ENCODE data around the gene DUOX2. TPM values are rescaled to one million over a fixed set of nuclear protein-coding genes. Genes with fewer than 3 reads are reported as not detected.

The DUOX2 gene
- total RNA-seq, 1 experiment from 2014 or later: 0.44 TPM

GRCh38 chr15:45143056-45143455 is 29.1 kb upstream of the DUOX2 start:
- H3K4me2 ChIP-seq (ENCODE audit: low read length): no peak overlapping the region
- H4K20me1 ChIP-seq (ENCODE audit: insufficient read depth): no peaks in the 10 kb centered on the region
- DNase-seq (ENCODE audit: low read depth, low spot score) (no peak), ATAC-seq (no peak)
- intact Hi-C loops (cut with micrococcal nuclease): no loop called here
- H3K9me2 ChIP-seq (ENCODE audit: insufficient read depth): no peaks in the 10 kb centered on the region
- H3K4me3 ChIP-seq (replicated peaks in 1 of 2; ENCODE audit: low read depth in 1 of 2, low read length in 2 of 2): no peak overlapping the region
- TF ChIP-seq JUND (IDR thresholded peaks at IDR 0.05) (no peak), FOSL1 (IDR thresholded peaks at IDR 0.05; ENCODE audit: low read depth) (no peak), POLR2AphosphoS5 (IDR thresholded peaks at IDR 0.05; ENCODE audit: low read depth, low read length) (no peak), EZH2phosphoT487 (IDR thresholded peaks at IDR 0.05; ENCODE audit: borderline replicate concordance) (no peak), POLR2A (IDR thresholded peaks at IDR 0.05; ENCODE audit: borderline replicate concordance, extremely low read depth, insufficient read depth, insufficient read length) (no peak), REST (IDR thresholded peaks at IDR 0.05; ENCODE audit: low read depth) (no peak), CEBPB (IDR thresholded peaks at IDR 0.05; ENCODE audit: low read depth) (no peak), TCF7L2 (IDR thresholded peaks at IDR 0.05; ENCODE audit: borderline replicate concordance, extremely low read depth, insufficient read depth, insufficient read length) (no peak), EGR1 (IDR thresholded peaks at IDR 0.05; ENCODE audit: low read depth) (no peak), ATF3 (IDR thresholded peaks at IDR 0.05) (no peak), ELF1 (IDR thresholded peaks at IDR 0.05; ENCODE audit: borderline replicate concordance, low read depth) (no peak), SIN3A (IDR thresholded peaks at IDR 0.05; ENCODE audit: low read depth) (no peak)
- peaks cover 2 to 5% of the 10 kb centered on the region in 2 experiments; a peak in 1 of 4 replicates for H3K36me3 ChIP-seq (ENCODE audit: control insufficient read depth in 1 of 2, insufficient read depth in 2 of 2, low read length in 2 of 2)
- H3K9ac ChIP-seq (ENCODE audit: low read length): no peak overlapping the region
- H3K4me1 ChIP-seq (ENCODE audit: control insufficient read depth in 1 of 2, insufficient read depth in 2 of 2, low read length in 2 of 2): peaks cover 0 to under 1% of the 10 kb centered on the region in 2 experiments; a peak in 1 of 4 replicates
- H3K27me3 ChIP-seq (ENCODE audit: insufficient read depth, low read length): no peaks in the 10 kb centered on the region
- no peaks in the 10 kb centered on the region for H3K9me3 ChIP-seq (ENCODE audit: control insufficient read depth in 1 of 2, insufficient read depth in 1 of 2, low read depth in 1 of 2, low read length in 2 of 2)
- no peaks in the 10 kb centered on the region for H3K79me2 ChIP-seq (ENCODE audit: insufficient read depth, low read length)
- H3K27ac ChIP-seq (ENCODE audit: low read depth, low read length): no peak overlapping the region
- ChIA-PET POLR2A (no interaction called here), RAD21 (ENCODE audit: low non-redundant PET in 1 of 2, low total read pairs in 2 of 2, uncharacterized antibody in 2 of 2, unreplicated experiment in 2 of 2) (no interaction called here), CTCF (no interaction called here)
- no peak overlapping the region for H2AFZ ChIP-seq (ENCODE audit: low read depth, low read length, poor library complexity, severe bottlenecking)
- no TSS peak for BruUV-seq (replicated peaks)

Data from HCT116 (cell line).